ENCODE measurements around the gene LRRFIP2.
"Not testable (repeated sequence)": the region's sequence is repeated elsewhere in the genome, so short reads cannot be mapped to it uniquely, and the experiment has no call there.

The LRRFIP2 gene

DNA sequence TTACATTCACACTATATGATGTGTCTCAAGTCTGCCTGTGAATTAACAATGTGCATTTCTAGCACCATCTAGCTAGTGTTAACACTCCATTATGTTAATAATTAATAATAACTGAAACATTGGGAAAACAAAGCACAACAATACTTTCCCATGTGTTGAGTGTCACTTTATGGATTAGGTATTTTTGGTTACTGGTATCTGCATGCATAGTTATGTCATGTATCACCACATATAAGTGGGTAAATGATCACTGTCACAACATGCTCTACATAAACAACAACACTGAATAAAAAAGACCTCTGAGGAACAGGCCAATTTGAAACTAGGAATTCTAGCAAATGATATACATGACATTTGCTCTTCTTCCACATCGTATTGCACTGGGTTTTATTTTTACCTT lies 106.4 kb downstream of the LRRFIP2 start:
- TF ChIP-seq, protein P1, sequence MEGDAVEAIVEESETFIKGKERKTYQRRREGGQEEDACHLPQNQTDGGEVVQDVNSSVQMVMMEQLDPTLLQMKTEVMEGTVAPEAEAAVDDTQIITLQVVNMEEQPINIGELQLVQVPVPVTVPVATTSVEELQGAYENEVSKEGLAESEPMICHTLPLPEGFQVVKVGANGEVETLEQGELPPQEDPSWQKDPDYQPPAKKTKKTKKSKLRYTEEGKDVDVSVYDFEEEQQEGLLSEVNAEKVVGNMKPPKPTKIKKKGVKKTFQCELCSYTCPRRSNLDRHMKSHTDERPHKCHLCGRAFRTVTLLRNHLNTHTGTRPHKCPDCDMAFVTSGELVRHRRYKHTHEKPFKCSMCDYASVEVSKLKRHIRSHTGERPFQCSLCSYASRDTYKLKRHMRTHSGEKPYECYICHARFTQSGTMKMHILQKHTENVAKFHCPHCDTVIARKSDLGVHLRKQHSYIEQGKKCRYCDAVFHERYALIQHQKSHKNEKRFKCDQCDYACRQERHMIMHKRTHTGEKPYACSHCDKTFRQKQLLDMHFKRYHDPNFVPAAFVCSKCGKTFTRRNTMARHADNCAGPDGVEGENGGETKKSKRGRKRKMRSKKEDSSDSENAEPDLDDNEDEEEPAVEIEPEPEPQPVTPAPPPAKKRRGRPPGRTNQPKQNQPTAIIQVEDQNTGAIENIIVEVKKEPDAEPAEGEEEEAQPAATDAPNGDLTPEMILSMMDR (IDR thresholded peaks at IDR 0.05; ENCODE audit: low read depth, low read length) = no peak
- H3K9me3 ChIP-seq (ENCODE audit: severe bottlenecking) = no peaks in the 10 kb centered on the region
- DNase-seq = no peak

DNA sequence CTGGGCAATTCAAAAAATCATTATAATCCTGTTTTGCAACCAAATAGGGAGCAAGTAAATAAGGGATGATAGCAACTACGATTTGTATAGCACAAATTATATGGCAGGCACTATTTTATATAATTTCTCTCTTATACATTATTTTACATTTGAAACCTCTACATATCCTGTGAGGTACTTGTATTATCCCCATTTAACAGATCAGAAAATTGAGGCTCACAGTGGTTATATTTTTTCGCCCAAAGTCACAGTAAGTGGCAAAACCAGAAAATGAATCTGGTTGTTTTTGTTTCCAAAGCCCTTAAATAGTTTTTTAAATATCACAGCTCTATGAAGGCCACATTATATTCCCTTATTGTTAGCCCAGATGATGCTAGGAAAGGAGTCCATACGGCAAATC lies 106.8 kb downstream of the LRRFIP2 start:
- no peaks in the 10 kb centered on the region for H3K9me3 ChIP-seq (ENCODE audit: severe bottlenecking)
- no peaks in the 10 kb centered on the region for H3K27me3 ChIP-seq (ENCODE audit: insufficient read depth, low read depth, severe bottlenecking)
- H3K4me3 ChIP-seq (ENCODE audit: low read depth, low read length) = no peak overlapping the region
- no peak for DNase-seq
- TF ChIP-seq, protein P1 (IDR thresholded peaks at IDR 0.05; ENCODE audit: low read depth, low read length) = no peak
- no peak overlapping the region for H3K27ac ChIP-seq
- peaks cover 8% of the 10 kb centered on the region for H3K36me3 ChIP-seq

More for the DNA sequence above, 106.4 kb downstream of the LRRFIP2 start:
- no peak overlapping the region for H3K27ac ChIP-seq
- H3K4me3 ChIP-seq (ENCODE audit: low read depth, low read length) = no peak overlapping the region
- H3K36me3 ChIP-seq = peaks cover 8% of the 10 kb centered on the region
- H3K27me3 ChIP-seq (ENCODE audit: insufficient read depth, low read depth, severe bottlenecking) = no peaks in the 10 kb centered on the region

DNA sequence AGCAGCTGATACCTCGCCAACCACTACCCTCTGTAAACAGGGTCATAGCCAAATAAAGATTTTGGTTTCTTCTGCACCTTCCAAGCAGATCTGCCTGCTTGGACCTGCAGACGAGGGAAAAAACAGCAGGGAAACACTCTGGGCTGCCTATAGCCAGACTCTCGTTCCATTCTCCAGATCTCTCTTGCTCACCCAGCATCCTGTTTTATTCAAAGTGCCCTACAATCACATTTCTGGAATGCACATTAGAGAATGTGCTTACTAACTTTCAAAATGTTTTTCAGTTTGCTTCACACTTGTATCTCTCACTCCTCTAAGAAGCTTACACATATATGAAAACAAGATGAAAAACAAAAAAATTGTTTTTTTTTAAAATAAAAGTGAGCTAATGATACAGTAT lies 109.6 kb downstream of the LRRFIP2 start:
- no peaks in the 10 kb centered on the region for H3K9me3 ChIP-seq (ENCODE audit: severe bottlenecking)
- TF ChIP-seq, protein P1 (IDR thresholded peaks at IDR 0.05; ENCODE audit: low read depth, low read length) = no peak
- no peak for DNase-seq
- H3K27me3 ChIP-seq (ENCODE audit: insufficient read depth, low read depth, severe bottlenecking) = no peaks in the 10 kb centered on the region
- H3K4me3 ChIP-seq (ENCODE audit: low read depth, low read length) = no peak overlapping the region
- H3K36me3 ChIP-seq = peaks cover 8% of the 10 kb centered on the region
- no peak overlapping the region for H3K27ac ChIP-seq

DNA sequence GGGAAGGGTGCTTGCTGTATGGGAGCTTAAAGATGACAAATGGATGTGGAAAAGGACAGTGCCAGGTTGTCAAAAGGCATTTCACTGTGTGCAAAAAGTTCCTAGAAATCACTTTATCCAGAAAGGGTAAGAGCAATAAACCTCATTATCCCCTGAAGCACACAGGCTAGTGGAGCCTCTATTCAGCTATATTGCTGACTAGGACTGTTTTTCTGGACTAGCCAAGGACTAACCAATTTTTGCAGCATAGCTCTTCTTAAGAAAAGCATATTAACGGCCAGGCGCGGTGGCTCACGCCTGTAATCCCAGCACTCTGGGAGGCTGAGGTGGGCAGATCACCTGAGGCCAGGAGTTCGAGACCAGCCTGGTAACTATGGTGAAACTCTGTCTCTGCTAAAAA lies 116.3 kb downstream of the LRRFIP2 start:
- TF ChIP-seq, protein P1 (IDR thresholded peaks at IDR 0.05; ENCODE audit: low read depth, low read length) = no peak
- Histone ChIP-seq H3K4me3 (ENCODE audit: low read depth, low read length) (no peak overlapping the region), H3K27ac (no peak overlapping the region), H3K27me3 (ENCODE audit: insufficient read depth, low read depth, severe bottlenecking) (no peaks in the 10 kb centered on the region), H3K36me3 (peaks cover 32% of the 10 kb centered on the region), H3K9me3 (ENCODE audit: severe bottlenecking) (no peaks in the 10 kb centered on the region)
- DNase-seq = no peak

DNA sequence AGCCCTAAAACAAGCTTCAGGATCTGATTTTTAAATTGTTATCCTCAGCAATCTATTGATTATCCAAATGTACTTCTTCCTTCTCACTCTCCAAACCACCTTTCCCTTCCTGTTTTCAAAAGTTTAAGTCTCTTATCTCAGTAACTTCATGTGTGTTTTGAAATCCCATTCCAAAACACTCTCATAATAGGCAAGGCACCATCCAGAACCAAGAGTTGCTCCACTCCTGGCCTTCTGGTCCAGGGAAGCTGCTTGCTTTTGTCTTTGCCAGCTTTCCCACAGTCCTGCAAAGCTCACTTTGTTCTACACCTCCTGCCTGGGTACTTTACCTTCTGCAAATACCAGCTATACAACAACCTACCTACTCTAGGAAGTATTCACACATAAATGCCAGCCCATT lies 117.6 kb downstream of the LRRFIP2 start:
- Histone ChIP-seq H3K9me3 (ENCODE audit: severe bottlenecking) (no peaks in the 10 kb centered on the region), H3K36me3 (peaks cover 42% of the 10 kb centered on the region), H3K27me3 (ENCODE audit: insufficient read depth, low read depth, severe bottlenecking) (no peaks in the 10 kb centered on the region), H3K27ac (no peak overlapping the region), H3K4me3 (ENCODE audit: low read depth, low read length) (no peak overlapping the region)
- no peak for DNase-seq
- TF ChIP-seq, protein P1 (IDR thresholded peaks at IDR 0.05; ENCODE audit: low read depth, low read length) = no peak

DNA sequence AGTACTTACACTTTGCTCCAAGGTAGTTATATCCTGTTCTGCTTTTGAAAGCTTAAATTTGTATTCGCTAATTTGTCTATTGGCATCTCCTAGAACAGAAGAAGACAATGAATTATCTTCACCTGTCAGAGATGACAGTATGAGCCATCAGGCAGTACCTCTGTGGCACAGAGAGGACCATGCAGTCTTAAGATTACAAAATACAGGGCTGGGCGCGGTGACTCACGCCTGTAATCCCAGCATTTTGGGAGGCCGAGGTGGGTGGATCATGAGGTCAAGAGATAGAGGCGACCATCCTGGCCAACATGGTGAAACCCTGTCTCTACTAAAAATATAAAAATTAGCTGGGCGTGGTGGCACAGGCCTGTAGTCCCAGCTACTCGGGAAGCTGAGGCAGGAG lies 119.3 kb downstream of the LRRFIP2 start:
- not testable (repeated sequence) for H3K9me3 ChIP-seq (ENCODE audit: severe bottlenecking); DNase-seq; H3K27ac ChIP-seq; H3K4me3 ChIP-seq (ENCODE audit: low read depth, low read length); H3K27me3 ChIP-seq (ENCODE audit: insufficient read depth, low read depth, severe bottlenecking)
- H3K36me3 ChIP-seq = peaks cover 58% of the 10 kb centered on the region

Measured in WERI-Rb-1 (cell line).